DND-41 (cell line): Measurements from ENCODE around the gene OSBPL3.

ENCODE experiments used
- EZH2 ChIP-seq: IDR thresholded peaks from 3 replicates; pipeline ENCODE4 v1.6.1; 2012; ENCODE audit warnings: borderline replicate concordance, low read depth, mild to moderate bottlenecking, moderate library complexity, low read length, inconsistent platforms; ENCODE audit not compliant: severe bottlenecking
- TF ChIP-seq, protein P1 (sequence below): IDR thresholded peaks from 2 replicates; pipeline ENCODE4 v1.5.1; 2012; ENCODE audit warnings: borderline replicate concordance, low read length, moderate library complexity, mild to moderate bottlenecking; ENCODE audit not compliant: poor library complexity, severe bottlenecking; ENCODE audit errors: extremely low read depth

DNA sequence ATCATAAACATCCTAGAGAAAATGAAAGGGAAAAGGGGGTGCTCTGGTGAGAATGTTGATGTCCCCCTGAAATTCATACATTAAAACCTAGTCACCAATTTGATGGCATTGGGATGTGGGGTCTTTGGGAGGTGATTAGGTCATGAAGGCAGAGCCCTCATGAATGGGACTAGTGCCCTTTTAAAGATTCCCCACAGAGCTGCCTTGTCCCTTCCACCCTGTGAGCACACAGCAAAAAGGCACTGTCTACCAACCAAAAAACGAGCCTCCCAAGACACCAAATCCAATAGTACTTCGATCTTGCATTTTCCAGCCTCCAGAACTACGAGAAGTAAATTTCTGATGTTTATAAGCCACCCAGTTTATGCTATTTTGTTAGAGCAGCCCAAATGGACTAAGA lies 47.6 kb downstream of the OSBPL3 start:
- TF ChIP-seq, protein P1, sequence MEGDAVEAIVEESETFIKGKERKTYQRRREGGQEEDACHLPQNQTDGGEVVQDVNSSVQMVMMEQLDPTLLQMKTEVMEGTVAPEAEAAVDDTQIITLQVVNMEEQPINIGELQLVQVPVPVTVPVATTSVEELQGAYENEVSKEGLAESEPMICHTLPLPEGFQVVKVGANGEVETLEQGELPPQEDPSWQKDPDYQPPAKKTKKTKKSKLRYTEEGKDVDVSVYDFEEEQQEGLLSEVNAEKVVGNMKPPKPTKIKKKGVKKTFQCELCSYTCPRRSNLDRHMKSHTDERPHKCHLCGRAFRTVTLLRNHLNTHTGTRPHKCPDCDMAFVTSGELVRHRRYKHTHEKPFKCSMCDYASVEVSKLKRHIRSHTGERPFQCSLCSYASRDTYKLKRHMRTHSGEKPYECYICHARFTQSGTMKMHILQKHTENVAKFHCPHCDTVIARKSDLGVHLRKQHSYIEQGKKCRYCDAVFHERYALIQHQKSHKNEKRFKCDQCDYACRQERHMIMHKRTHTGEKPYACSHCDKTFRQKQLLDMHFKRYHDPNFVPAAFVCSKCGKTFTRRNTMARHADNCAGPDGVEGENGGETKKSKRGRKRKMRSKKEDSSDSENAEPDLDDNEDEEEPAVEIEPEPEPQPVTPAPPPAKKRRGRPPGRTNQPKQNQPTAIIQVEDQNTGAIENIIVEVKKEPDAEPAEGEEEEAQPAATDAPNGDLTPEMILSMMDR: no peak
- TF ChIP-seq EZH2: no peak
